Parathyroid adenoma (tissue), 2 donors: Measurements from ENCODE around the gene FUT7.

ENCODE experiments used
- H2AFZ ChIP-seq: fragments of 300-600 bp; sonication (generic); one replicate; pipeline ENCODE4 v1.7.0; 2017; ENCODE audit warnings: antibody characterized with exemption, mild to moderate bottlenecking
- H3K27ac ChIP-seq: fragments of 300-600 bp; sonication (generic); one replicate; pipeline ENCODE4 v1.7.0; 2017
- H3K27me3 ChIP-seq: fragments of 300-600 bp; sonication (generic); one replicate; pipeline ENCODE4 v1.7.0; 2017; ENCODE audit warnings: low read length; ENCODE audit not compliant: control insufficient read depth, insufficient read depth
- H3K36me3 ChIP-seq: fragments of 300-600 bp; sonication (generic); one replicate; pipeline ENCODE4 v1.7.0; 2017; ENCODE audit warnings: low read length; ENCODE audit not compliant: control insufficient read depth, insufficient read depth
- H3K4me1 ChIP-seq: fragments of 300-600 bp; sonication (generic); one replicate; pipeline ENCODE4 v1.7.0; 2017; ENCODE audit warnings: control low read depth
- H3K4me2 ChIP-seq: fragments of 300-600 bp; sonication (generic); one replicate; pipeline ENCODE4 v1.7.0; 2017; ENCODE audit warnings: low read length
- H3K4me3 ChIP-seq: fragments of 300-600 bp; sonication (generic); one replicate; pipeline ENCODE4 v1.7.0; 2017; ENCODE audit warnings: low read depth, low read length
- H3K79me2 ChIP-seq: fragments of 300-600 bp; sonication (generic); one replicate; pipeline ENCODE4 v1.7.0; 2017; ENCODE audit warnings: control low read depth
- H3K9ac ChIP-seq: fragments of 300-600 bp; sonication (generic); one replicate; pipeline ENCODE4 v1.7.0; 2017; ENCODE audit warnings: mild to moderate bottlenecking
- H3K9me3 ChIP-seq: fragments of 300-600 bp; sonication (generic); one replicate; pipeline ENCODE4 v1.7.0; 2017; ENCODE audit warnings: low read length; ENCODE audit not compliant: control insufficient read depth
- TF ChIP-seq, protein P1 (sequence below): fragments of 300-600 bp; sonication (generic); IDR thresholded peaks from one replicate; pipeline ENCODE4 v1.7.0; 2017; ENCODE audit warnings: antibody characterized with exemption, mild to moderate bottlenecking
- donor health status: primary hyperparathyroidism.

Gene FUT7

GRCh38 chr9:137066096-137066861, 34.4 kb upstream of the FUT7 start:
- H3K36me3 ChIP-seq = no peaks in the 10 kb centered on the region
- no peaks in the 10 kb centered on the region for H3K9me3 ChIP-seq
- H3K4me2 ChIP-seq = no peak overlapping the region
- H3K79me2 ChIP-seq = no peaks in the 10 kb centered on the region
- no peak overlapping the region for H3K27ac ChIP-seq
- H3K4me1 ChIP-seq = peaks cover 2% of the 10 kb centered on the region
- H3K4me3 ChIP-seq = no peak overlapping the region
- H2AFZ ChIP-seq = no peak overlapping the region
- H3K9ac ChIP-seq = no peak overlapping the region
- TF ChIP-seq, protein P1, sequence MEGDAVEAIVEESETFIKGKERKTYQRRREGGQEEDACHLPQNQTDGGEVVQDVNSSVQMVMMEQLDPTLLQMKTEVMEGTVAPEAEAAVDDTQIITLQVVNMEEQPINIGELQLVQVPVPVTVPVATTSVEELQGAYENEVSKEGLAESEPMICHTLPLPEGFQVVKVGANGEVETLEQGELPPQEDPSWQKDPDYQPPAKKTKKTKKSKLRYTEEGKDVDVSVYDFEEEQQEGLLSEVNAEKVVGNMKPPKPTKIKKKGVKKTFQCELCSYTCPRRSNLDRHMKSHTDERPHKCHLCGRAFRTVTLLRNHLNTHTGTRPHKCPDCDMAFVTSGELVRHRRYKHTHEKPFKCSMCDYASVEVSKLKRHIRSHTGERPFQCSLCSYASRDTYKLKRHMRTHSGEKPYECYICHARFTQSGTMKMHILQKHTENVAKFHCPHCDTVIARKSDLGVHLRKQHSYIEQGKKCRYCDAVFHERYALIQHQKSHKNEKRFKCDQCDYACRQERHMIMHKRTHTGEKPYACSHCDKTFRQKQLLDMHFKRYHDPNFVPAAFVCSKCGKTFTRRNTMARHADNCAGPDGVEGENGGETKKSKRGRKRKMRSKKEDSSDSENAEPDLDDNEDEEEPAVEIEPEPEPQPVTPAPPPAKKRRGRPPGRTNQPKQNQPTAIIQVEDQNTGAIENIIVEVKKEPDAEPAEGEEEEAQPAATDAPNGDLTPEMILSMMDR = no peak
- no peaks in the 10 kb centered on the region for H3K27me3 ChIP-seq

DNA sequence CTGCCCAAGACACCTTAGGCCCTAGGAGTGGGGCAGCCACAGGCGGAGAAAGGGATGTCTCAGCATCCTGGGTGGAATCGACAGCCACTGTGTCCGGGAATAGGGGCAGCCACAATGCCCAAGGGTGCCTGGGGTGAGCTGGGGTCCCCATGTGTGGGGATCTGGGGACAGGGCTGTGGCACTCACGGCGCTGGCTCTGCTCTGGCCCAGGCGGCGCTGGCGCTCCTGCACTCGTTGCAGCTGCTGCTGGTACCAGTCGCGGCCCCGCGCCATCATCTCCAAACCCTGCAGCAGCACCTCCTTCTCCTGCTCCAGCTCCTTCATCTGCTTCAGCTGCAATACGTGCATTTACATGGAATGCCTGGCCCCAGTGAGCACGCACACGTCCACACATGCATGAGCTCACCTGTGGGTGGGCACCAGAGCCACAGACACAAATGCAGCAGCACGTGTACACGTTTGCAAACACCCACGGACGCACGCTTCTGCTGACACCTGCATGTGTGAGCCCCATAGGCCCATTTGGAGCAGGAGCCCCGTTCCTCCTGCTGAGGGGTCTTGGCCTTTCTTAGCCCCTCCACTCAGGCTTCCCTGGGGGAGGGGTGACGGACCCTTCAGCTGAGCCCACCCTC, 33.6 kb upstream of the FUT7 start:
- Histone ChIP-seq H3K27ac (no peak overlapping the region), H3K4me3 (no peak overlapping the region), H3K36me3 (no peaks in the 10 kb centered on the region), H3K4me2 (no peak overlapping the region), H2AFZ (no peak overlapping the region), H3K27me3 (no peaks in the 10 kb centered on the region), H3K4me1 (no peaks in the 10 kb centered on the region), H3K79me2 (no peaks in the 10 kb centered on the region), H3K9me3 (no peaks in the 10 kb centered on the region), H3K9ac (no peak overlapping the region)
- TF ChIP-seq, protein P1 = no peak

DNA sequence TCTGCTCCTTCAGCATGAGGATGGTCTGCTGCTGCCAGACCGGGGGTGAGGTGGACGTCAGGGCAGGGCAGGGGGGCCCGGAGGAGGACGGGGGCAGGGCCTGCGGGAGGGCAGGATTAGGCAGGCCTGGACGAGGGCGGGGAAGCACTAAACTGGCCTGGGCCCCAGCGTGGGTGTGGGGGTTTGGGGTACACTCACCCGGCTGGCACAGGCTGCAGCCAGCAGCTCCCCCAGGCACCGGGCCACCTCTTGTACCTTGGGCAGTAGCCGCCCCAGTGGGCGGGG, 32.9 kb upstream of the FUT7 start:
- Histone ChIP-seq H3K4me1 (no peaks in the 10 kb centered on the region), H3K36me3 (no peaks in the 10 kb centered on the region), H3K4me2 (no peak overlapping the region), H3K79me2 (no peaks in the 10 kb centered on the region), H3K27ac (no peak overlapping the region), H3K9ac (no peak overlapping the region), H3K4me3 (no peak overlapping the region), H3K9me3 (no peaks in the 10 kb centered on the region), H3K27me3 (no peaks in the 10 kb centered on the region), H2AFZ (no peak overlapping the region)
- TF ChIP-seq, protein P1 = no peak

DNA sequence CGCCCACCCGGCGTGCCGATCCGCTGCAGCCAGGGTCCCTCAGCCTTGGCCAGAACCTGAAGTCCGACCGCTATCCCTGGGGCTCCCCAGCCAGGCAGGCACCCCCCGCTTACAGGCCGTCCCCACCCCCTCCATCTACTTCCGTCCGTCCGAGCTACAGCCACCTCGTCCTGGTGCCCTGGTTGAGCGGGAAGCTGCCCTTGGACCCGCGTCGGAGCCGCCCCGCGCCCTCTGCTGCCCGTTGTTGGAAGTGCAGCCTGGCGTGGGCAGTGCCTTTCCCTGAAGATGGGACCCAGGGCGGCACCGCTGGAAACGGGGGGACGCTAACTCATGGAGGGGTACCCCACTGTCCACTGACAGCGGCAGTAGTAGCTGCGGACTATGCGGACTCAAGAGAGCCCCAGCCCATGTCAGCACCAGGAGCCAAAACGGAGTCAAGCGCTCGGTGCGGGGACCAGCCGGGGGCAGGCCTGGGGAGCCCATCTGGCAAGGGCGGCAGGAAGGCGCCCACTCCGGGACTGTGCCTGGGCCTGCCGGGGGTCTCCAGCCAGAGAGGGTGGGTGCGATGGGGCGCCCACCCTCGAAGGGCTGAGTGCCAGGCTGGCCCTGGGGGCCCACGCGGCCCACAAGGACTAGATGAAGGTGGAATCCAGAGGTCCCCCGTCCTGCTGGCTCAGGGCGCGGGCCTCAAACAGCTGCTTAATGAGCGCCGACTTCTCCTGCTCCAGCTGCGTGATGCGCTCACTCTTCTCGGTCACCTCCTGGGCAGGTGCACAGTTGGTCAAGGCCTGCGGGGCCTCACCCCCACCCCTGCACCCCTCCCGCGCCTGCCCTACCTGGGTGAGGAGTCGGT, 32.4 kb upstream of the FUT7 start:
- Histone ChIP-seq H3K9ac (no peak overlapping the region), H2AFZ (no peak overlapping the region), H3K27me3 (no peaks in the 10 kb centered on the region), H3K4me2 (no peak overlapping the region), H3K9me3 (no peaks in the 10 kb centered on the region), H3K36me3 (no peaks in the 10 kb centered on the region), H3K79me2 (no peaks in the 10 kb centered on the region), H3K4me3 (no peak overlapping the region), H3K4me1 (no peaks in the 10 kb centered on the region), H3K27ac (no peak overlapping the region)
- TF ChIP-seq, protein P1 = peak; percentile 89
